Loucy (cell line): ENCODE measurements around the gene TOMM70.

Source experiments
- EZH2phosphoT487 ChIP-seq: fragments of 200-600 bp; IDR thresholded peaks from 2 replicates; pipeline ENCODE4 v1.6.1; 2018; ENCODE audit warnings: antibody characterized with exemption, mild to moderate bottlenecking, moderate library complexity, borderline replicate concordance
- TF ChIP-seq, protein P1 (sequence below): fragments of 200-600 bp; sonication (generic); conservative IDR thresholded peaks from 2 replicates; pipeline ENCODE4 v1.5.1; 2014; ENCODE audit warnings: mild to moderate bottlenecking, antibody characterized with exemption, low read length

DNA sequence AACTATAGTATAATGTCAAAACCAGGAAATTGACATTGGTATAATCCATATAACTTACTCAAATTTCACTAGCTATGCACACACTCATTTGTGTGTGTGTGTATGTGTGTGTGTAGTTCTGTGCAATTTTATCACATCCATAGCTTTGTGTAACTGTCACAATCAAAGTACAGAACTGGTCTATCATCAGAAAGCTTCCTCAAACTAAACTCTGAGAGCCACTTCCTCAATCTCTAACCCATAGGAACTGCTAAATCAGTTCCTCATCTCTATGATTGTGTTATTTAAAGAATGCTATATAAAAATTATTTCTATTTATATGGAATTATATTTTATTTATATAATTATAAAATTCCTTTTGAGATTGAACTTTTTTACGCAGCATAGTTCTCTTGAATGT lies 18.5 kb upstream of the TOMM70 start:
- TF ChIP-seq, protein P1, sequence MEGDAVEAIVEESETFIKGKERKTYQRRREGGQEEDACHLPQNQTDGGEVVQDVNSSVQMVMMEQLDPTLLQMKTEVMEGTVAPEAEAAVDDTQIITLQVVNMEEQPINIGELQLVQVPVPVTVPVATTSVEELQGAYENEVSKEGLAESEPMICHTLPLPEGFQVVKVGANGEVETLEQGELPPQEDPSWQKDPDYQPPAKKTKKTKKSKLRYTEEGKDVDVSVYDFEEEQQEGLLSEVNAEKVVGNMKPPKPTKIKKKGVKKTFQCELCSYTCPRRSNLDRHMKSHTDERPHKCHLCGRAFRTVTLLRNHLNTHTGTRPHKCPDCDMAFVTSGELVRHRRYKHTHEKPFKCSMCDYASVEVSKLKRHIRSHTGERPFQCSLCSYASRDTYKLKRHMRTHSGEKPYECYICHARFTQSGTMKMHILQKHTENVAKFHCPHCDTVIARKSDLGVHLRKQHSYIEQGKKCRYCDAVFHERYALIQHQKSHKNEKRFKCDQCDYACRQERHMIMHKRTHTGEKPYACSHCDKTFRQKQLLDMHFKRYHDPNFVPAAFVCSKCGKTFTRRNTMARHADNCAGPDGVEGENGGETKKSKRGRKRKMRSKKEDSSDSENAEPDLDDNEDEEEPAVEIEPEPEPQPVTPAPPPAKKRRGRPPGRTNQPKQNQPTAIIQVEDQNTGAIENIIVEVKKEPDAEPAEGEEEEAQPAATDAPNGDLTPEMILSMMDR: no peak
- TF ChIP-seq EZH2phosphoT487: no peak
